Ureter (tissue), 1 donor: Measurements from ENCODE around the gene MAGI1. TPM values are rescaled to one million over a fixed set of nuclear protein-coding genes. Genes with fewer than 3 reads are reported as not detected.
"Not testable (repeated sequence)": the region's sequence is repeated elsewhere in the genome, so short reads cannot be mapped to it uniquely, and the experiment has no call there.

Experiments used
- DNase-seq: peaks from one replicate; pipeline ENCODE4 v3.0.0-alpha.2; 2020; ENCODE audit warnings: low spot score
- total RNA-seq: library from RNA; stranded (reverse); gene quantifications from one replicate; pipeline ENCODE4 v1.2.4, GENCODE V29; 2023
- donor health status: DM: yes; HTN: yes; CAD: no.

MAGI1 gene
- total RNA-seq, 1 donor from 2014 or later: 45.5 TPM

- no peak for DNase-seq
Observed at GRCh38 chr3:65628978-65629377, 409.7 kb downstream of the MAGI1 start.

GRCh38 chr3:65627062-65627461, 411.7 kb downstream of the MAGI1 start:
- DNase-seq: no peak

- DNase-seq: no peak
Observed at GRCh38 chr3:65625305-65625704, 413.4 kb downstream of the MAGI1 start.

- no peak for DNase-seq
Observed at GRCh38 chr3:65623362-65623761, 415.4 kb downstream of the MAGI1 start.

GRCh38 chr3:65619888-65620287, 418.8 kb downstream of the MAGI1 start:
- no peak for DNase-seq

- DNase-seq: no peak
Observed at GRCh38 chr3:65619451-65619881, 419.3 kb downstream of the MAGI1 start.

- no peak for DNase-seq
Observed at GRCh38 chr3:65618599-65618998, 420.1 kb downstream of the MAGI1 start.

GRCh38 chr3:65617787-65618186, 420.9 kb downstream of the MAGI1 start:
- DNase-seq: no peak

- no peak for DNase-seq
Observed at GRCh38 chr3:65617209-65617608, 421.5 kb downstream of the MAGI1 start.

GRCh38 chr3:65616563-65616962, 422.2 kb downstream of the MAGI1 start:
- no peak for DNase-seq

GRCh38 chr3:65615329-65615728, 423.4 kb downstream of the MAGI1 start:
- DNase-seq: no peak

- DNase-seq: no peak
Observed at GRCh38 chr3:65614585-65614984, 424.1 kb downstream of the MAGI1 start.

GRCh38 chr3:65607965-65608460, 430.7 kb downstream of the MAGI1 start:
- not testable (repeated sequence) for DNase-seq

- DNase-seq: no peak
Observed at GRCh38 chr3:65607101-65607500, 431.6 kb downstream of the MAGI1 start.

GRCh38 chr3:65605876-65606432, 432.8 kb downstream of the MAGI1 start:
- DNase-seq: no peak

GRCh38 chr3:65604863-65605526, 433.7 kb downstream of the MAGI1 start:
- no peak for DNase-seq

- no peak for DNase-seq
Observed at GRCh38 chr3:65603631-65604030, 435.1 kb downstream of the MAGI1 start.

- DNase-seq: no peak
Observed at GRCh38 chr3:65600888-65601287, 437.8 kb downstream of the MAGI1 start.

GRCh38 chr3:65597952-65598413, 440.7 kb downstream of the MAGI1 start:
- no peak for DNase-seq

- no peak for DNase-seq
Observed at GRCh38 chr3:65597226-65597951, 441.3 kb downstream of the MAGI1 start.

GRCh38 chr3:65596571-65597225, 442.0 kb downstream of the MAGI1 start:
- no peak for DNase-seq

- DNase-seq: no peak
Observed at GRCh38 chr3:65596029-65596300, 442.8 kb downstream of the MAGI1 start.
